ENCODE measurements around the gene EP300.

EP300 gene

GRCh38 chr22:41222846-41223507, 130.6 kb downstream of the EP300 start:
- TF ChIP-seq, protein P1, sequence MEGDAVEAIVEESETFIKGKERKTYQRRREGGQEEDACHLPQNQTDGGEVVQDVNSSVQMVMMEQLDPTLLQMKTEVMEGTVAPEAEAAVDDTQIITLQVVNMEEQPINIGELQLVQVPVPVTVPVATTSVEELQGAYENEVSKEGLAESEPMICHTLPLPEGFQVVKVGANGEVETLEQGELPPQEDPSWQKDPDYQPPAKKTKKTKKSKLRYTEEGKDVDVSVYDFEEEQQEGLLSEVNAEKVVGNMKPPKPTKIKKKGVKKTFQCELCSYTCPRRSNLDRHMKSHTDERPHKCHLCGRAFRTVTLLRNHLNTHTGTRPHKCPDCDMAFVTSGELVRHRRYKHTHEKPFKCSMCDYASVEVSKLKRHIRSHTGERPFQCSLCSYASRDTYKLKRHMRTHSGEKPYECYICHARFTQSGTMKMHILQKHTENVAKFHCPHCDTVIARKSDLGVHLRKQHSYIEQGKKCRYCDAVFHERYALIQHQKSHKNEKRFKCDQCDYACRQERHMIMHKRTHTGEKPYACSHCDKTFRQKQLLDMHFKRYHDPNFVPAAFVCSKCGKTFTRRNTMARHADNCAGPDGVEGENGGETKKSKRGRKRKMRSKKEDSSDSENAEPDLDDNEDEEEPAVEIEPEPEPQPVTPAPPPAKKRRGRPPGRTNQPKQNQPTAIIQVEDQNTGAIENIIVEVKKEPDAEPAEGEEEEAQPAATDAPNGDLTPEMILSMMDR (IDR thresholded peaks at IDR 0.05; ENCODE audit: extremely low read depth, insufficient read depth, missing control alignments), result no peak
- no peak for DNase-seq (ENCODE audit: low spot score)
- in situ Hi-C loops (cut with MboI; ENCODE audit: low pct_unique_long_range_greater_than_20kb, low sequenced_read_pairs, unreplicated experiment), result no loop called here

DNA sequence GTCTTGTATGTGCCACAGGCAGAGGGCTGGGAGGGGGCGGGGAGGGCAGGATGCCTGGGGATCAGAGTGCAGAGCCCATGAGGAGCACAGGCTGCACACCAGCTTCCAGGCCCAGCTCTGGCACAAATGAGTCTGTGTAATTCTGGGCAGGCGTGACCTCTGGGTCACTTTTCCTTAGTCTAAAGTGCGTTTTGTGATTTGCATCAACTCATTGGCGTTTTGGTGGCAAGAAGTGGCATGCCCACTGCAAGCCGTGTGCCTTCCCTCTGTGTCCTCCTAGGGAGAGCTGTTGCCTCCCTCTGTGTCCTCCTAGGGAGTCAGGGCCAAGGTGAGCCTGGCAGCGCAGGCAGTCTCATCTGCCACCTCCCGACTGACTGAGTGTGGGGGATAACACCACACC, 131.1 kb downstream of the EP300 start:
- DNase-seq (ENCODE audit: low spot score), result no peak
- TF ChIP-seq, protein P1 (IDR thresholded peaks at IDR 0.05; ENCODE audit: extremely low read depth, insufficient read depth, missing control alignments), result no peak
- in situ Hi-C loops (cut with MboI; ENCODE audit: low pct_unique_long_range_greater_than_20kb, low sequenced_read_pairs, unreplicated experiment), result no loop called here

DNA sequence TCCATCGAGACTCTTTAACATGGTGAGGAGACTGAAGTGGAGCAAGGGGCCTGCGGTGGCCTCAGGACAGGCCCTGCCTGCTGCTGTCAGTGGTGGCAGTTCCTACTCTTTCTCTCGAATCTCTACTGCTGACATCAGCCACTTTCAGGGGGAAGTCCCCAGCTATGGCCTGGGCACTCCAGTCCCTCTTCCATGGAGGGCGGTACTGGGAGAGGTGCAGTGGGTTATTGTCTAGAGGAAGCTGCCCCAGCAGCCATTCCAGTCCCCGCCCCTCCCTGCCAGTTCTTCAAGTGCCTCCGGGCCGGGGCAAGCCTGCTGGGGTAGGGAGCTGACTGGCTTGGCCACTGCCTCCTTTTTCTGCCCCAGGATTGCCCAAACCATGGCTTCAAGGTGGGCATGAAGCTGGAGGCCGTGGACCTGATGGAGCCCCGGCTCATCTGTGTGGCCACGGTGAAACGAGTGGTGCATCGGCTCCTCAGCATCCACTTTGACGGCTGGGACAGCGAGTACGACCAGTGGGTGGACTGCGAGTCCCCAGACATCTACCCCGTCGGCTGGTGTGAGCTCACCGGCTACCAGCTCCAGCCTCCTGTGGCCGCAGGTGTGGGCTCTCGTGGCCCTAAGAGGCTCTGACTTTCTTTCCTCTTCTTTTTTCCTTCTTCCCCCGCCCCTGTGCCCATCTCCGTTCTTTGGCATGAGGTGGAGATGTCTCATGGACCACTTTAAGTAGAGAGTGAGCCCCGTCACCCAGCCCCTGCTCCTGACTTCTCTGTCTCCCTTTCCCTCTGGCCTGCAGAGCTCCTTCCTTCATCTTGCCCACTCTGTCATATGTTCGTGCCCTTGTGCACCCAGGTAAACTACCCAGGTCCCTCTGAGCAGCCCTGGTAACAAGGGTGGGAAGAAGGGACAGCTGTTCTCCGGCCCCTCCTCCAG, 134.6 kb downstream of the EP300 start:
- in situ Hi-C loops (cut with MboI; ENCODE audit: low pct_unique_long_range_greater_than_20kb, low sequenced_read_pairs, unreplicated experiment), result no loop called here
- no peak for DNase-seq (ENCODE audit: low spot score)
- TF ChIP-seq, protein P1 (IDR thresholded peaks at IDR 0.05; ENCODE audit: extremely low read depth, insufficient read depth, missing control alignments), result no peak

GRCh38 chr22:41229215-41229614, 136.8 kb downstream of the EP300 start:
- TF ChIP-seq, protein P1 (IDR thresholded peaks at IDR 0.05; ENCODE audit: extremely low read depth, insufficient read depth, missing control alignments), result no peak
- no peak for DNase-seq (ENCODE audit: low spot score)
- in situ Hi-C loops (cut with MboI; ENCODE audit: low pct_unique_long_range_greater_than_20kb, low sequenced_read_pairs, unreplicated experiment), result no loop called here
